NCI-H2029 (cell line): ENCODE results near the gene GAREM2.

Experiments
- DNase-seq: peaks from one replicate; lab custom pipeline; 2025; lab: John Stamatoyannopoulos, UW

Gene GAREM2

GRCh38 chr2:26187537-26188104 lies 14.7 kb downstream of the GAREM2 start:
- no peak for DNase-seq

DNA sequence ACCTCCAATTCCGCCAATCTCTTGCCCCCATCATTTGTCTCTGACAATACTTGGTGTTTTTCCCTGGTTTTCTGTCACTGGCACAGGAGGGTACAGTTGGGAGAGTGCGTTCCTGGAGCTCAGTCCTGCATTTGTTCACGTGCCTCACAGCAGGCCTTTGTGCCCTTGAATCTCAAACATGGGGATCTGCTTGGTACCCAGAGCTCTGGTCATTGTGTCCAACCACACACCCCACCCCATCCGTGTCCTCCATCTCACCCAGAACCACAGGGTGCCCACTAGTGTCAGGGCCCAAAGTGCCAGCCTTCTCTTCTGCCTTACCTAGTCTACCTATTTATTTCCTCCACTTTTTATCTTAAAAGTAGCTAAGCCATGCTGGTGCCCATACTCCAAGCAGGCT lies 16.2 kb downstream of the GAREM2 start:
- no peak for DNase-seq

- no peak for DNase-seq
Observed at GRCh38 chr2:26189751-26190150, 16.9 kb downstream of the GAREM2 start.

- DNase-seq, result no peak
Observed at GRCh38 chr2:26190369-26190768, 17.5 kb downstream of the GAREM2 start.

- no peak for DNase-seq
Observed at GRCh38 chr2:26191316-26192159, 18.6 kb downstream of the GAREM2 start.

DNA sequence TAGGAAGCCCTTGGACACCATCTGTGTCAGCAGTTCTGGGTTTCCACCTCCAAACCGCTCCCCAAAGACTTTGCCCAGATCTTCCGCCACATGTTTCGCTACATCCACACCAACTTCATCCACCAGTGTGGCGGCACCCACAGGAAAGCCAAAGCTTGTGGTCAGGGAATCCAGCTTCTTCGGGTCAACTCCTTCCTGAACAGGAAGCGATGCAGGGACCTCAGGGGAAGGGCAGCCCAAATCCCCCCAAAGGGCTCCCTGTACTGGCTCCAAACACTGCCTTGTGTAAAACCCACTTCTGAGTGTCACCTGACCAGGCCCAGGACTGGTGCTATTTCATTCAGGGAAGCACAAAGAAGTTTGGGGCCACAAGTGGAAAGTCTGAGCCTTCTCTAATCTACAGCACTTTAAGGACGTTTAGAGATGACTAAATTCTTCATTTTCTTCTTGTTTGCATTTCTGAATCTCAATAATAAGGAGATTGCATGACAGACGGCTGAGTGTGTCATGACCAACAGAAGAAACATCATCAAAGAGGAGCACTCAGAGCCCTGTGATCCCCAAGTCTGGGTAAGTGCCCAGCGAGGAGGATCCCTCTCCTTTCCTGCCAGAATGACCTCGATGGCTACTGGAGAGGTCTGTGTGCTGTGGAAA lies 20.8 kb downstream of the GAREM2 start:
- DNase-seq, result no peak

GRCh38 chr2:26195040-26195984 lies 22.4 kb downstream of the GAREM2 start:
- no peak for DNase-seq

DNA sequence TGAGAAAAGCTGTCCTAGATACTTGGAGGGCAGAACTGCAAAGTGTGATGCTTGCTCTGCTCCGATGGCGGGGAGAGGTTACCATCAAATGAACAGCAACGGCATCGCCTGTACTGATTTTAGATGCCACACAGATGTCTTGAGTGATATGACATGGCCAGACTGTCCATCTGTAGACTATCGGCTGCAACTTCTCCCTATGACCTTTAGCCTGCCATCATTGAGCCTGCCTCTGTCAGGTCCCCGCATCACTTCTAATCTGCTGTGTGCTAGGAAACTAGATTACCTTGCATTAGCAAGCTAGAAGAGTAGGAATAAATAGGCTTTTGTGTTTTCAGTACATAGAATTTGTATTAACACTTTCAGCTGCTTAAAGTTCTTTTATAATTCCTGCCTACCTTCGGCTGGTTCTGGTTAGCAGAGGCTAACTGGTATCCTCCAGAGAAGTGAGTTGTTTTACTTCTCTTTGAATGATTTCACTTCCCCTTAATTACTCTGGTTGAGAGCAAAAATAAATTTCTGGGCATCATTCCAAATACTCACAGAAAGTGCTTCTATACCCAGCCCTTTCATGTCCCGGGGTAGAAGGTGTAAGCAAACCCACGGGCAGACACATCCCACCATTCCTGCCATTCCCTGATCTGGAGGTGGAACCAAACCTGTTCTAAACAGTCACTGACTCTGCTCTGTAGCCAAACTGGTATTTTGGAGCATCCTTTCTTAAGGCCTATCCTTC lies 24.0 kb downstream of the GAREM2 start:
- no peak for DNase-seq

DNA sequence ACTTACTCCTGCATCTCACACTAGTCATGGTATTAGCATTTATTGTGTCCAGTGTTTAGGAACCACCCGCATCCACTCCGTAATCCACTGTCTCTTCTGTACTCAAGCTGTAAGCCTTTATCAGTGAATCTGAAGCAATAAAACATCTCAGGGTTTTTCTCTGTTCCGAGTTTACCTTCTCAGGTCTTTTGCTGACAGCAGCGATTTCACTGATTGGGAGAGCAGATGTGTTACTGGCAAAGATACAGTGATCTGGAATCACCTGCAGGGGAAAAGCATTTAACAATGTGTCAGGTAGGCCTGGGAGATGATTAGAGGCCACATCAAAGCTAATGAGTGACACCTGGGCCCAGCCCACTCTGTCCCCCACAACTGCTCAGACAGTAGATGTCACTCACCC lies 24.6 kb downstream of the GAREM2 start:
- DNase-seq, result no peak

GRCh38 chr2:26202981-26203490 lies 30.1 kb downstream of the GAREM2 start:
- DNase-seq, result no peak

- no peak for DNase-seq
Observed at GRCh38 chr2:26203906-26204305, 31.0 kb downstream of the GAREM2 start.

DNA sequence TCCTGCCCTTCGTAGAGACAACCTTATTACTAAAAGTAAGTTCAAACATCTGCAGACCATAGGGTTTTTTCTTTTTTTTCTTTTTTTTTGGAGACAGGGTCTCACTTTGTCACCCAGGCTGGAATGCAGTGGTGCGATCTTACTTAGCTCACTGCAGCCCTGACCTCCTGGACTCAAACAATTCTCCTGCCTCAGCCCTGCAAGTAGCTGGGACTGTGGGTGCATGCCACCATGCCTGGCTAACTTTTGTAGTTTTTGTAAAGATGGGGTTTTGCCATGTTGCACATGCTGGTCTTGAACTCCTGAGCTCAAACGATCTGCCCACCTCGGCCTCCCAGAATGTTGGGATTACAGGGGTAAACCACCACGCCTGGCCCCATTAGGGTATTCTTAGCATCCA lies 39.1 kb downstream of the GAREM2 start:
- no peak for DNase-seq

DNA sequence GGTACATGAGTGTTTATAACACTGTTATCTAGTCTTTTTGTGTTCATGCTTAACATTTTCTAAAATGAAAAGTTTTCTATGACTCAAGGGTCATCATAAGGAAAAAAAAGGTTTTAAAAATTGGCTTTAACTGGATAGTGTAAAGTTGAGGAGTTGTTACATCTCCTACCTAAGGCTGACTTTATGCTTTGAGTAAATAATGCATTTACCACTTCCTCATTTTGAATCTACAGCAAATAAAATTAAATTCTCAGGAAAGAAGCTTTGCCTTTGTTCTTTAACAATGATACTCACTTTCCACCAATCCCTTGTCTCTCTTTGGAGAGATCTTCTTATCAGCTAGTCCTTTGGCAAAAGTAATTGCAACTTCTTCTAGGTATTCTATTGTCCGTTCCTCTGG lies 41.9 kb downstream of the GAREM2 start:
- no peak for DNase-seq

- DNase-seq, result no peak
Observed at GRCh38 chr2:26215833-26216232, 42.9 kb downstream of the GAREM2 start.

- no peak for DNase-seq
Observed at GRCh38 chr2:26216587-26216986, 43.7 kb downstream of the GAREM2 start.

DNA sequence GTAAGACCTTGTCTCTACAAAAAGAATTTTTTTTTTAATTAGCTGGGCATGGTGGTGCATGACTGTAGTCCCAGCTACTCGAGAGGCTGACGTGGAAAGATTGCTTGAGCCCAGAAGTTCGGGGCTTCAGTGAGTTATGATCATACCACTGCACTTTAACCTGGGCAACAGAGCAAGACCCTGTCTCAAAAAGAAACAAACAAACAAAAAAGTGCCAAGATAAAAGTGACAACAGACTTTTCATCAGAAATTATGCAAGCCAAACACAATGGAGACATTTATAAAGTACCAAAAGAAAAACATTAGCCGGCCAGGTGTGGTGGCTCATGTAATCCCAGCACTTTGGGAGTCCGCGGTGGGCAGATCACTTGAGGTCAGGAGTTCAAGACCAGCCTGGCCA lies 44.8 kb downstream of the GAREM2 start:
- no peak for DNase-seq

GRCh38 chr2:26223018-26223417 lies 50.1 kb downstream of the GAREM2 start:
- no peak for DNase-seq

GRCh38 chr2:26224095-26224494 lies 51.2 kb downstream of the GAREM2 start:
- DNase-seq, result no peak

GRCh38 chr2:26229595-26229994 lies 56.7 kb downstream of the GAREM2 start:
- DNase-seq, result no peak

- no peak for DNase-seq
Observed at GRCh38 chr2:26230806-26231205, 57.9 kb downstream of the GAREM2 start.

DNA sequence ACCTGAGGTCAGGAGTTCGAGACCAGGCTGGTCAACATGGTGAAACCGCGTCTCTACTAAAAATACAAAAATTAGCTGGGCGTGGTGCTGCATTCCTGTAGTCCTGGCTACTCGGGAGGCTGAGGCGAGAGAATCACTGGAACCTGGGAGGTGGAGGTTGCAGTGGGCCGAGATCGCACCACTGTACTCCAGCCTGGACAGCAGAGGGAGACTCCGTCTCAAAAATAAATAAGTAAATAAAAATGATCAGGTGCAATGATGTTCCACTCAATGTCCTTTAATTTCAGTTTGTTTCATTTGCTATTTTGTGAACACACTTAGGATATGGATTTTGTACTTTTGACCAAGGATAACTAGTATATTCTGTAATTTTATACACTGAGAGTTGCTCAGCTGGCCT lies 62.2 kb downstream of the GAREM2 start:
- no peak for DNase-seq
